HG03520 (cell line): ENCODE measurements around the gene CFAP61.
"Not testable (repeated sequence)": the region's sequence is repeated elsewhere in the genome, so short reads cannot be mapped to it uniquely, and the experiment has no call there.

Experiments
- ATAC-seq: cut with Tn5 transposase; IDR thresholded peaks from one replicate; pipeline ENCODE4 v1.9.1; 2021; ENCODE audit warnings: mild to moderate bottlenecking, moderate library complexity; ENCODE audit not compliant: unreplicated experiment

Gene CFAP61

GRCh38 chr20:20205141-20205861 is 153.0 kb downstream of the CFAP61 start:
- no peak for ATAC-seq

GRCh38 chr20:20205862-20206236 is 153.5 kb downstream of the CFAP61 start:
- no peak for ATAC-seq

GRCh38 chr20:20206788-20207187 is 154.5 kb downstream of the CFAP61 start:
- peak; percentile 58 for ATAC-seq

- ATAC-seq, result no peak
Measured at GRCh38 chr20:20207291-20207690, 155.0 kb downstream of the CFAP61 start.

- ATAC-seq, result peak; percentile 80
Measured at GRCh38 chr20:20207872-20208271, 155.5 kb downstream of the CFAP61 start.

GRCh38 chr20:20209684-20210083 is 157.4 kb downstream of the CFAP61 start:
- ATAC-seq, result no peak

GRCh38 chr20:20210327-20210726 is 158.0 kb downstream of the CFAP61 start:
- ATAC-seq, result no peak

- no peak for ATAC-seq
Measured at GRCh38 chr20:20210943-20211273, 158.6 kb downstream of the CFAP61 start.

- no peak for ATAC-seq
Measured at GRCh38 chr20:20211274-20211987, 159.1 kb downstream of the CFAP61 start.

GRCh38 chr20:20211988-20212518 is 159.7 kb downstream of the CFAP61 start:
- ATAC-seq, result no peak

GRCh38 chr20:20212675-20213096 is 160.4 kb downstream of the CFAP61 start:
- ATAC-seq, result no peak

- no peak for ATAC-seq
Measured at GRCh38 chr20:20213526-20214121, 161.3 kb downstream of the CFAP61 start.

- no peak for ATAC-seq
Measured at GRCh38 chr20:20214757-20215275, 162.5 kb downstream of the CFAP61 start.

GRCh38 chr20:20215976-20216727 is 163.8 kb downstream of the CFAP61 start:
- ATAC-seq, result no peak

- ATAC-seq, result no peak
Measured at GRCh38 chr20:20216941-20217340, 164.6 kb downstream of the CFAP61 start.

- no peak for ATAC-seq
Measured at GRCh38 chr20:20217621-20218020, 165.3 kb downstream of the CFAP61 start.

- not testable (repeated sequence) for ATAC-seq
Measured at GRCh38 chr20:20218106-20218505, 165.8 kb downstream of the CFAP61 start.

GRCh38 chr20:20219016-20219415 is 166.7 kb downstream of the CFAP61 start:
- ATAC-seq, result no peak

- no peak for ATAC-seq
Measured at GRCh38 chr20:20220134-20220533, 167.8 kb downstream of the CFAP61 start.

- ATAC-seq, result no peak
Measured at GRCh38 chr20:20223981-20224380, 171.6 kb downstream of the CFAP61 start.

- no peak for ATAC-seq
Measured at GRCh38 chr20:20224806-20225205, 172.5 kb downstream of the CFAP61 start.
